HS-27A (cell line): ENCODE results near the gene PYGB.
"Not testable (repeated sequence)": the region's sequence is repeated elsewhere in the genome, so short reads cannot be mapped to it uniquely, and the experiment has no call there.

Source experiments
- DNase-seq: peaks from one replicate; pipeline ENCODE4 v3.0.0-alpha.2; 2012; ENCODE audit warnings: low read depth, missing footprints

Gene PYGB

DNA sequence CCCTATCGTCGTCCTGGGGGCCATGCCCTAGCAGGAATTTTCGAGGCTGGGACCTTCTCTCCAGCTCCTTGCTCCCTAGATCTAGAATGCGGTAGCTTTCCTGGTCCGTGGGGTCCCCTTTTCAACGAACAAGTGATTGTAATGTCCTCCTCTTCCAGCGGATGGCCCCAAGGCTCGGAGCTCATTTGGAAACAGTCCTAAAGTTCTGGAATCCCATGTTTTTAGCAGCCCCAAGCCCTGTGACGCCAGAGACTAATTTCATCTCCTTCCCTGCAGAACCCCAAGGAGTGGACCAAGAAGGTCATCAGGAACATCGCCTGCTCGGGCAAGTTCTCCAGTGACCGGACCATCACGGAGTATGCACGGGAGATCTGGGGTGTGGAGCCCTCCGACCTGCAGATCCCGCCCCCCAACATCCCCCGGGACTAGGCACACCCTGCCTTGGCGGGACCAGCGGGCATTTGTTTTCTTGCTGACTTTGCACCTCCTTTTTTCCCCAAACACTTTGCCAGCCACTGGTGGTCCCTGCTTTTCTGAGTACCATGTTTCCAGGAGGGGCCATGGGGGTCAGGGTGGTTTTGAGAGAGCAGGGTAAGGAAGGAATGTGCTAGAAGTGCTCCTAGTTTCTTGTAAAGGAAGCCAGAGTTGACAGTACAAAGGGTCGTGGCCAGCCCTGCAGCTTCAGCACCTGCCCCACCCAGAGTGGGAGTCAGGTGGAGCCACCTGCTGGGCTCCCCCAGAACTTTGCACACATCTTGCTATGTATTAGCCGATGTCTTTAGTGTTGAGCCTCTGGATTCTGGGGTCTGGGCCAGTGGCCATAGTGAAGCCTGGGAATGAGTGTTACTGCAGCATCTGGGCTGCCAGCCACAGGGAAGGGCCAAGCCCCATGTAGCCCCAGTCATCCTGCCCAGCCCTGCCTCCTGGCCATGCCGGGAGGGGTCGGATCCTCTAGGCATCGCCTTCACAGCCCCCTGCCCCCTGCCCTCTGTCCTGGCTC, 48.5 kb downstream of the PYGB start:
- no peak for DNase-seq

DNA sequence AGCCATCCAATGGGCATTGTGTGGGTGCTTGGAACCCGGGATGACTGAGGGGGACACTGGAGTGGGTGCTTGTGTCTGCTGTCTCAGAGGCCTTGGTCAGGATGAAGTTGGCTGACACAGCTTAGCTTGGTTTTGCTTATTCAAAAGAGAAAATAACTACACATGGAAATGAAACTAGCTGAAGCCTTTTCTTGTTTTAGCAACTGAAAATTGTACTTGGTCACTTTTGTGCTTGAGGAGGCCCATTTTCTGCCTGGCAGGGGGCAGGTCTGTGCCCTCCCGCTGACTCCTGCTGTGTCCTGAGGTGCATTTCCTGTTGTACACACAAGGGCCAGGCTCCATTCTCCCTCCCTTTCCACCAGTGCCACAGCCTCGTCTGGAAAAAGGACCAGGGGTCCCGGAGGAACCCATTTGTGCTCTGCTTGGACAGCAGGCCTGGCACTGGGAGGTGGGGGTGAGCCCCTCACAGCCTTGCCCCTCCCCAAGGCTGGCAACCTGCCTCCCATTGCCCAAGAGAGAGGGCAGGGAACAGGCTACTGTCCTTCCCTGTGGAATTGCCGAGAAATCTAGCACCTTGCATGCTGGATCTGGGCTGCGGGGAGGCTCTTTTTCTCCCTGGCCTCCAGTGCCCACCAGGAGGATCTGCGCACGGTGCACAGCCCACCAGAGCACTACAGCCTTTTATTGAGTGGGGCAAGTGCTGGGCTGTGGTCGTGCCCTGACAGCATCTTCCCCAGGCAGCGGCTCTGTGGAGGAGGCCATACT, 49.4 kb downstream of the PYGB start:
- DNase-seq = no peak

DNA sequence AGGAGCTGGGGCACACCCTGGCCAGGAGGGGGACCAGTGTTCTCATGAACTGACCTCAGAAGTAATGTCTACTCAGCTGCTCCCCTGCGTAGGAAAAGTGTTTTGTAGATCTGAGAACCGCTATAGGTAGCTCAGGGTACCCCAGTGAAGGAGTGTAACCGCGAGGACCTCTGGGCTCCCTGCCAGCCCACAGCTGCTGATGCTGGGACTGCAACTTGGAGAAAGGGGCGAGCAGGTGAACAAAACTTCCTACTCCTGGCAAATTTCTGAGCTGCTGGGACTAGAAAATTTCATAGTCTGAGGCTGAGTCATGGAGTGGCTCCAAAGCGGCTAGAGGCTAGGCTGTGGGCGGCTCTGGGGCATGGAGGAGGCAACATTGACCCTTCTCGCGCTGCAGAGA, 51.9 kb downstream of the PYGB start:
- DNase-seq = no peak

DNA sequence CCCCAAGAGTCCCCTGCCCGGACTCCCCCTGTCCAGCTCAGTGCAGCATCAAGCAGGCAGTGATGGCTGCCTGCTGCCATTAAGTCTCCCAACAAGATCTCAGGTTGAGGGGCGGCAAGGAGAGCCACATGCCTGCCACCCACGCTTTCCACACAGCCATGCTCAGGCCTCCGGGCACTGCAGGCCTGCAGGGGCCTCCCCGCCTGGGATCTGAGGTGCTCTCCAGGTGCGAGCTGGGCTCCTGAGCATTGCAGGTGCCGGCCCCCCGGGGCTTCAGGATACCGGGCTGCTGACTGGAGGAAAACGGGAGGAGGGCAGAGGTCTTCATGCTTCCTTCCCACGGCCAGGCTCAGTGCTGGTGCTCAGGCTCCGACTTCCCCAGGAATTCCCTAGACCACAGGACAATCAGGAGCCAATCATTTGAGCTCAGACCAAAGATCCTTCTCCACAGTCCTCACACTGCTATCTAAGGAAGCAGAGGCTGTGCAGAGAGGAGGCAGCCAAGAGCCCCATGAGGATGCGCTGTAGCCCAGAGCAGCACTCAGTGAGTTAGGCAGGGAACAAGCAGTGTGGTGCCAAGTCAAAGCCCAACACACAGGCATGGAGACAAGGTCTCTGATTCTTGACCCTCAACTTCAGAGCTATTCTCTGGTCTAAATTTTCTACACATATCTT, 52.7 kb downstream of the PYGB start:
- DNase-seq = no peak

DNA sequence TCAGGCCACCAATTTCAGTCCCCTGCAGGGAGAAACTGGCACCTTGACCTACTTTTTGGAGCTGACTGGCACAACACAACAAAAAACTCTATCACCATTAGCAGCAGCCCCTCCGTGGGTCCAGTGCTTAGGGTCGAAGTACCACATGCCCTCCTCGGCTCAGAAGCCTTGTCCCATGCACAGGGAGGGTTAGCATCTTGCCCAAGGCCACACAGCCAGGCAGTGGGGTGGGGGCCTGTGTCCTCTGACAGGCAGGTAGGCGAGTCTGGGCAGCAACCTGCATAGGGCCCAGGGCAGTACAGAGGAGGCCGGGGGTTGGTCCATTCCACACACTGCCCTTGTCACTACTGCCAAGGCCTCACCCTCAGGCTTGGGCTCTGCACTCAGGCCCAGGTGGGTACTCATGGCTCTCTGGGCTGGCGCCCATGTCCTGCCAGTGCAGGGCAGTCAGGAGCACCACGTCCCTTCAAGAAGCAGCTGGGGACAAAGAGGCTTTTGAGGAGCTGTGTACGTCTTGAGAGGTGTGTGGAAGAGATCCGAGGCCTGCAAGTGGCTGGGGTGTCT, 53.6 kb downstream of the PYGB start:
- DNase-seq = no peak

DNA sequence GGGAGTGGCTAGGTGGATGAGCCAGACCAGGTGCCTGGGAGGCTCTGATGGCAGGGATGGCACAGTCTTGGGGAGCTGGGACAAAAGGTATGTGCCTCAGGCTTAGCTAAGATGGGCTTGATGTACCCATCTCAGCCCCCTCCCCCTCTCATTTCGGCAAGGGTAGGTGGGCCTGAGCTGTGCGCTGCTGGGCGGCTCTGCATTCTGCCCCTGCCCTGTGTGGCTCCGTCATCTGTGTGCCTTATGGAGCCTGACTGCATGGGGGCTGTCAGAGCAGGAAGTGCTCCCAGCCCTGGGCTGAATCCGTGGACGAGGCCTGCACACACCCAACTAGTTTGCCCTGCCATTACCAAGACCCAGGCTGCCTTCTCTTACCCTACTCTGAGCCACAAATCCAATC, 54.7 kb downstream of the PYGB start:
- no peak for DNase-seq

DNA sequence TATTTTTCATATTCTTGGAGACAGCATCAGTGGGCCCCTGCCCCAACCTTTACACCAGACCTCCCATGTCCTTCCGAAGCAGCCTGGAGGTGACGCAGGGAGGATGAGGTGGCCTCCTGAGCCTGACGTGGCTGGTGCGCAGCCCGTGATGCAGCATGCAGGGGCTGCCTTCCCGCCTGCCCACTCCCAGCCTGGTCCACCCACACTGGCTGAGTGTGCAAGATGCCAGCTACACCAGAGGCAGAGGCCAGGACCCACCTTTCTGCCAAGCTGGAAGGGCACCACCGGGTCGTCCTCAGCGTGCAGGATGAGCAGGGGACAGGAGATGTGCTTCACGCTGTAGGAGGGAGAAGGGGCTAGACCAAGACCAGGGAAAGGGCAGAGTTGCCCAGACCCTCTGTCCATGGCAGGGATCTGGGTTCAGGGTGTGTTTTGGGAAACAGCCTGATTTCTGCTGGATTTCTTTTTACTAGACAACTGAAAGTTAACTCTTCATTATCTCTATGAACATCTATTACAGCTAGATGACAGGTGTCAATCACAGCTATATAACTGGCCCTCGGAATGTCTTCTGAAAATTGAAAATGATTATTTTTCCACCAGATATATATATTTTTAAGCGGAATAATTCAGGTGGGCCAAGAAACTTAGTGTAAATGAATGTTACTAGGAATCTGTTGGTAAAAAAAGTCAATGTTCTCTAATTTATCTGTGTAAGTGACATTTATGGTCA, 55.6 kb downstream of the PYGB start:
- DNase-seq = no peak

DNA sequence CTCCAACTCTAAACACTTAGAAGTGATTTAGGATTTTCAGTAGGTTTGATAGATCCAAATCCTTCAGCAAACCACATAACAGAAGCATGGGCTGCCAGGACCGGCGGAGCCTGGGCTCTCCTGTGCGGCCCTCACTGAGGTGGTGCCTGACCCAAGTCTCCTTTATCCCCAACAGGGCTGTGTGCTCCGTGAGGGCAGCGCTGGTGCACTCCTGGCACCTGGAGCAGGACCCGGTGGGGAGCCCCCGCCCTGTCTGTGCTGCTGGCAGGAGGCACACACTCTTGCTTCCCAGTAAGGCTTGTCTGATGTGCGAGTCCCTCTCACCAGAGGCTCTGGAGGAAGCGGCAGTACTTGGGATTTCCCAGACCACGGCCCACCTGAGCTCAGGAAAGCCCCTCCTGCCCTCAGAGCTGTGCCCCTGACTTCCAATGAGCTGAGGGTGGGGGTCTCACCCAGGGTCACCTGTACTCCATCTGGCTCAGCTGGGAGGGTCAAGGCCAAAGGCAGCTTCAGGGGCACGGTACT, 56.2 kb downstream of the PYGB start:
- DNase-seq = no peak

DNA sequence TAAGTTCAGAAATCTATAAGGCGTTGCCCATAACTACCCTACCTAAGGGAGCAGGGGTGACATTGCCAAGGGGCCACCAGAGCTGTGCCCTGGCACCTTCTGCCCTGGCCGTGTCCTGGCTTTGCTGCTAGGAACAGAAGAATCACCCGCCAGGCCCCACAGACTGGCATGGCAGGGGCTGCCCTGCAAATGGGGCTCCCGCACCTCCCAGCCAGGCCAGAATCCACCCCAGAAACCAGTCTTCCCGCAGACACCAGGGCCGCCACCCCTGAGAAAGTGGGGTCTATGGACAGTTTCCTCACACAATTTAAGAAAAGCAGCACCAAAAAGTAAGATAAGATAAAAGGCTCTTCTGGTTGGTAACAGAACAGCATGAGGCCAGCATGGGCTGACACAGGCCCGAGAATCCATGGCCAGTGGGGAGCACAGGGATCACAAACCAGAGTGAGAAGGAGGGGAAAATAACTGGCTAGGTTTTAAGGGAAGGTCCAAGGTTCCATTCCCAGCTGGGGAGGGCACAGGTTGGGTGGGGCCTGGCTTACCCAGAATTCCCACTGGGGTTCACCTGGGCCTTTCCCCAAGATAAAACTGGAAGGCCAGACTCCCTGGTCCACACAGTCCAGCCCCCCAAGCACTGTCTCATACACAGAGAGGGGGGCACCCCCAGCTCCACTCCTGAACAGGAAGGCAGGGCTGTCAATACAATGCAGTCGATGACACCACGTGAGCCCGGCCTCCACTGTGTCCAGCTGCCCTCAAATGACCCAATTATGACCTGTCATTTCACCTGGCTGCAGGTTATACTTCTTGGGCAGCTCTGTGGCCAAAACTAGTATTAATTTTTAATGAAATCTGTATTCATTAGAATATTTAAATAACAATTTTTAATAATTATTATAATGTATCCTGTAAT, 59.4 kb downstream of the PYGB start:
- DNase-seq = no peak

DNA sequence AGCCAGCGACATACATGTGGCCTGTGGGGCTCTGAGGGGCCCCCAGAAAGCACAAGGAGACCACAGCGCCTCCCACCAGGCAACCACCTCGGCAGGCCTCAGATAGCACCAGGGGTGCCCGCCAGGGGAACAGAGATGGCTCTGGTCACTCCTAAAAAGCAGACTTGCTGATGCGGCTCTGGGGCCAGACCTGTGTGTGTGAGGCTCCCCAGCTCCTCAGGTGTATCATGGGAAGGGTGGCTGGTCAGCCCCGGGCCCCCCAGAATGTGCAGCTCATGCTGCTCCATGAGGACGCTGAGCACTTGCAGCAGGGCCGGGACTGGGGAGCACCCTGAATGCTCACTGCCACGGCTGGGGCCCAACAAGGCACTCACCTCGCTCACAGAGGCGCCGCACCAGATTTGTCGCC, 60.2 kb downstream of the PYGB start:
- no peak for DNase-seq

DNA sequence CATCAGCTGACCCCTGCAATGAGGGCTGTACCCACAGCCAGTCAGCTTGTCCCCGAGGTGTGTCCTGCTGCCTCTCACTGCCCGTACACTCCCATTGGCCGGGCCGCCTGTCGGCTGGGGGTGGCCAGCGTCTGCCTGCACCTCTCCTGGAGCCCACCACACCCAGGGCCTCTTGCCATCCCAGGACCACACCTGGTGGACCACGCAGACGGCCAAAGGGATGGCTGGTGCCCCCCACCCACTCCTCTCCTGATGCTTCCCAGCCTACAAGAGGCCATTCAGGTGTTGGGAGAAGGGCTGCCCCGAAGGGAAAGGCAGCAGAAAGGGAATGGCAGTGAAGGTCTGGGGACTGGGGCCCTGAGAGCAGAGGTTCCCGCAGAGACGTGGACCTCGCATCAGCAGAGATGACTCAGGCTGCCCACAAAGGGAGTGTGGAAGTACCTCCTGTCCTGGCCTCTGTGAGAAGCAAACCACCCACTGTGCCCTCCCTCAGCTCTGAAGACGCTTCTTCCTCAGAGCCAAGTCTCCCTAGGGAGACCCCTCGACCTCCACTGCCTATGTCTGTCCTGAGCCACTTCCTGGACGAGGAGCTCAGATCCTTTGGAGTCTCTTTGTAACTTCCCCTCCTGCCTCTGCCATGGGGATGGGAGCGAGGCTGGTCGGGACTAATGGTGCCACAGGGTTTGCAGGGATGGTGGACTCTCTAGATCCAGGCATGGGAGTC, 60.9 kb downstream of the PYGB start:
- DNase-seq = peak; percentile 87

DNA sequence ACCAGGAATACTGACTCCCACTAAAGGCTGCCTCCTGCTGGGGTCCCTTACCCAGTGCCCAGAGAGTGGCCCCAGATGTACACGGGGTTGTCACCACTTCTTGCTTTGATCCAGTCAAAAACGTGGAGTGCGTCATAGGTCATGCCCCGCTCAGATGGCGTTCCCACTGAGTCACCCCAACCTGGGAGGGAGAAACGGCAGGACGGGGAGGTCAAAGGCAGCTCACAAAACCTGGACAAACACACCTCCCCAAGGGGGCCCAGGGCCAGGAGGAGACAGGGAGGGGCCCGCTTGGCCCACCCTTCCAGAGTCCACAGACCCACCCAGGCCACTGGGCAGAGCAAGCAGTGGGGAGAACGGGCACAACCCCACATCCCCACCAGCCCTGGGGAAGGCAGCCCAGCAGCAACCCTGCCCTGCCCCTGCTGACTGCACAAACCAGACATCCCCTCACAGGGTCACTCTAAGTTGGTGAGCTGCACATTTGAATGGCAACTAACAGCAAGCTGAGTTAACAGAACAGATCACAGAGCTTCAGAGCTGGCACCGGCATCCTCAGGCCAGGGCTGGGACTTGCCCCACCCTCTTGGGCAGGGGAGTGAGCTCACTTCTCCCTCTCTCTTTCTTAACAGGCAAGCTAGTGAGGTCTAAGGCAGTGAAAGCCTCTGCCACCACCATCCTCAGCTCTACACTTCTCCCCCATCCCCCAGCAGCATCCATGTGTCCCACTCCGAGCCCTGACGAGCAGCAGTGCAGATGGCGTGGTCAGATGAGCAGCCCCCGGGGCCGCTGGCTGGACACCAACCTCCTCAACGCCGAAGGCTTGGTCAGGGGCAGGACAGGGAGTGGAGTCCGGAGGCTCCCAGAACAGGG, 61.7 kb downstream of the PYGB start:
- DNase-seq = peak; percentile 98

DNA sequence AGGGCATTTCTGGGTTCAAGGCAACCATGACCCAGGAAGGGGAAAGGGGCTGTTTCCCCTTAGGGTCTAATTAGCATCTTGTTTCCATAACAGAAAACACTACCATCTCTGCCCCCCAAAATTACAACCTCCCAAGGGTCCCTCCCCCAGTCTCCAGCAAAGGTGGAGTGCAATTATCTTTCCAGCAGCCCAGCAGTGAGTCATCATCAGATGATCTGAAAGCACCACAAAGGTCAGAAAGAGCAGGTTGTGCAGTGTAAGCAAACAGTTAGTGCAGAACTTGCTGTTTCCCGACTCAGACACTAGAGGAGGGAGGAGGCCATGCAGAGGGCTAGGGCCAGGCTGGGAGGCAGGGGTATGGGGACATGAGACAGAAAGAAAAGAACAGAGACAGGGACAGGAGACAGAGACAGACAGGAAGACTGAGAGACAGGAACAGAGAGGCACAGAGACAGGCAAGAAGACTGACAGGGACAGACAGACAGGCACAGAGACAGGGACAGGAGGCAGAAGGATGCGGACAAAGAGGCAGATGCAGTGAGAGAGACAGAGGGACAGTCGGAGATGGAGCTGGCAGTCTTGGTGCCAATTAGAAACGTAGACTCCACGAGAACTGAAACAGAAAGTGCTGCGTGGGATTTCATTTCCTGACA, 62.5 kb downstream of the PYGB start:
- peak; percentile 98 for DNase-seq

DNA sequence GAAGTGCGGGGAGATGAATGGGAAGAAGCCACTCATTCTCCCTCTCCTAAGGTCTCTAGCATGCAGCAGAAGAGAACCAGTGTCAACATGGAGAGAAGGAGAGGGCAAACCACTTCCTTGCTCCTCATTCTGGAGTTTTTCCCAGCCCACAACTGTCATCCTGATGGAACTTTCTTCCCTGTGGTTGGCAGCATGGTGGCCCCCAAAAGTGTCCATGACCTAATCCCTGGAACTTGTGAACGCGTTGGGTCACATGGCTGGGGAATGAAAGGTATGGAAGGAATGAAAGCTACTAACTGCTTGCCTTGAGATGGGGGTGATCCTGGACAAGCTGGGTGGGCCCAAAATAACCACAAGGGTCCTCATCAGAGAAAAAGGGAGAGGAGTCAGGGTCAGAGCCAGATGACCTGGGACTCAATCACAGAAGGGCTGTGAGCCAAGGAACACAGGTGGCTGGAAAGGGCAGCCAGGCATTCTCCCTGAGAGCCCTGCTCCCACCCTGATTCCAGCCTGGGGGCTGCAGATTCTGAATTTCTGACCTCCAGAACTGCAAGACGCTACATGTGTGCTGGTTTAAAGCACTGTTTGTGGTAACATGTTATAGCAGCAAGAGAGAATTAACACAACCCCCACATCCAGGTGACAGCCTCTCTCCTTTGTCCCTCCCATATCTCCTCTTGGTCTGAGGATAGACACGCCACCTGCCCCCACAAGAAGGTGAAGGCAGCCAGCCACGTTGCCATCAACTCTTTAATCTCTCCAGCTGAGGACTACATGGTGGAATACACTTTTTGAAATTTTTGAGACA, 63.2 kb downstream of the PYGB start:
- DNase-seq = peak; percentile 98

DNA sequence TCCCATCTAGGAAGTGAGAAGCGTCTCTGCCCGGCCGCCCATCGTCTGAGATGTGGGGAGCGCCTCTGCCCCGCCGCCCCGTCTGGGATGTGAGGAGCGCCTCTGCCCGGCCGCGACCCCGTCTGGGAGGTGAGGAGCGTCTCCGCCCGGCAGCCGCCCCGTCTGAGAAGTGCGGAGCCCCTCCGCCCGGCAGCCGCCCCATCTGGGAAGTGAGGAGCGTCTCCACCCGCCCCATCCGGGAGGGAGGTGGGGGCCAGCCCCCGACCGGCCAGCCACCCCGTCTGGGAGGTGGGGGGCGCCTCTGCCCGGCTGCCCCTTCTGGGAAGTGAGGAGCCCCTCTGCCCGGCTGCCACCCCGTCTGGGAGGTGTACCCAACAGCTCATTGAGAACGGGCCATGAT, 64.8 kb downstream of the PYGB start:
- not testable (repeated sequence) for DNase-seq

DNA sequence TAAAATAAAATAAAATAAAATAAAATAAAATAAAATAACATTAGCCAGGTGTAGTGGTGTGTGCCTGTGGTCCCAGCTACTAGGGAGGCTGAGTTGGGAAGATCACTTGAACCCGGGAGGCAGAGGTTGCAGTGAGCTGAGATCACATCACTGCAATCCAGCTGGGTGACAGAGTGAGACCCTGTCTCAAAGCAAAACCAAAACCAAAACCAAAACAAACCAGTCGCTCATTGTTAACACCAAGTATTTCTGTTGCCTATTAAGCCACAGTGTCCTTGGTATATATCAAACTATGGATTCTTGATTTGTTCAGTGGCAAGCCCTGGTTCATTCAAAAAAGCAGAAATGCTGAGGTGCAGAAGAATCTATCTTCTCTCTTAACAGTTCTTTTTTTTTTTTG, 65.7 kb downstream of the PYGB start:
- no peak for DNase-seq
